ENCODE data around the gene FAM193A.
A peak's percentile ranks its signal among the peaks of the same experiment; 100 is the strongest.
"Not testable (repeated sequence)": the region's sequence is repeated elsewhere in the genome, so short reads cannot be mapped to it uniquely, and the experiment has no call there.

FAM193A gene

DNA sequence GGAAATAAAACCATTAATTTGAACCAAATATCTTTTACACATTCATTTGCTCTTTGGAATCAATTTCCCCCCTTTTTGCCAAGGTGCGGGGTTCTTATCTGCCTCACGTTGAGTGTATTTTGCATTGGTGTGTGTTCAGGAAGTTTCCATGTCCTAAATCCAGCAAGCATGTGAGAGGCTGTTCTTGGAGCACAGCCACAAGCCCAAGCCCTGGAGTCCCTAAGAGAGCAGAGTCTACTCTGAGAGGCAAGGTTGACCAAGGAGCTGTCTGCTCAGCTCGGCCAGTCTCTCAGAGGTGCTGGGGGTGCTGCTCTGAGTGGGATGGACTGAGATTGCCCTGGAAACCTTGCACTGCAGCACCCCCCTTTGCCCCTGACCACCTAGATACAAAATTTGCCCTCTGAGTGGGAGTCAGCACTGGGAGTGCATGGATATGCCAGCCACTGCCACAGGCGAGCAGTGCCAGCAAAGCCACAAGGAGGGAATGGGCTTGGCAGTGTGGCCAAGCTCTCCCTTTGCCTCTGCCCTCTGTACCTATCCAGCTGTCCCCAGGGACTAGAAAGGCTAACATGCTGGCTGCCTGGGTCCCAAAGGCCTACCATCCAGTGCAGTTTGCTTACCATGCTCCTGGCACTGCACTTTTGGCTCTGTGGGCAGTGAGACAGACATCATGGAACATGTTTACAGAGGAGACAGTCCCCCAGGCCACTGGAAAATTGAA is 20.5 kb upstream of the FAM193A start:
- TF ChIP-seq, protein P1, sequence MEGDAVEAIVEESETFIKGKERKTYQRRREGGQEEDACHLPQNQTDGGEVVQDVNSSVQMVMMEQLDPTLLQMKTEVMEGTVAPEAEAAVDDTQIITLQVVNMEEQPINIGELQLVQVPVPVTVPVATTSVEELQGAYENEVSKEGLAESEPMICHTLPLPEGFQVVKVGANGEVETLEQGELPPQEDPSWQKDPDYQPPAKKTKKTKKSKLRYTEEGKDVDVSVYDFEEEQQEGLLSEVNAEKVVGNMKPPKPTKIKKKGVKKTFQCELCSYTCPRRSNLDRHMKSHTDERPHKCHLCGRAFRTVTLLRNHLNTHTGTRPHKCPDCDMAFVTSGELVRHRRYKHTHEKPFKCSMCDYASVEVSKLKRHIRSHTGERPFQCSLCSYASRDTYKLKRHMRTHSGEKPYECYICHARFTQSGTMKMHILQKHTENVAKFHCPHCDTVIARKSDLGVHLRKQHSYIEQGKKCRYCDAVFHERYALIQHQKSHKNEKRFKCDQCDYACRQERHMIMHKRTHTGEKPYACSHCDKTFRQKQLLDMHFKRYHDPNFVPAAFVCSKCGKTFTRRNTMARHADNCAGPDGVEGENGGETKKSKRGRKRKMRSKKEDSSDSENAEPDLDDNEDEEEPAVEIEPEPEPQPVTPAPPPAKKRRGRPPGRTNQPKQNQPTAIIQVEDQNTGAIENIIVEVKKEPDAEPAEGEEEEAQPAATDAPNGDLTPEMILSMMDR (IDR thresholded peaks at IDR 0.05; ENCODE audit: borderline replicate concordance, insufficient read depth, low read depth, low read length) = no peak
- H3K4me3 ChIP-seq (ENCODE audit: low read depth, low read length) = no peak overlapping the region

DNA sequence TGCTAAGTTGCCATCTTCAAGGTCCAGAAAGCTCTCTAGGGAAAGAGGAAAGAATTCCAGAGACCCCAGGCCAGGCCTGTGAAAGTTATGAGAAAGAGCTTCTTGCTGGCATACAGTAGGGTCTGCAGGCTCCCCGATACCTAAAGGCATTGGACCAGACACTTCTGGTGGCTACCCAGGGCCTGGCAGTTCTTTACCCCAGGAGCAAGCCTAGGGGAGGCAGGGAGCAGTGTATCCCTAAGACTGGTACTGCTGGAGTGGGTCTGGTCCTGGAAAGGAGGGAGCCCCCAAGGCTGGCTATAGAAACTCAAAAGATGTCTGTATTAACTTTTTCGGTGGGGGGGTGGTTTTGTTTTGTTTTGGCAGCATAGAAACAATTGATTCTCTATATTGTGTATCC is 19.8 kb upstream of the FAM193A start:
- TF ChIP-seq, protein P1 (IDR thresholded peaks at IDR 0.05; ENCODE audit: borderline replicate concordance, insufficient read depth, low read depth, low read length) = no peak
- no peak overlapping the region for H3K4me3 ChIP-seq (ENCODE audit: low read depth, low read length)

DNA sequence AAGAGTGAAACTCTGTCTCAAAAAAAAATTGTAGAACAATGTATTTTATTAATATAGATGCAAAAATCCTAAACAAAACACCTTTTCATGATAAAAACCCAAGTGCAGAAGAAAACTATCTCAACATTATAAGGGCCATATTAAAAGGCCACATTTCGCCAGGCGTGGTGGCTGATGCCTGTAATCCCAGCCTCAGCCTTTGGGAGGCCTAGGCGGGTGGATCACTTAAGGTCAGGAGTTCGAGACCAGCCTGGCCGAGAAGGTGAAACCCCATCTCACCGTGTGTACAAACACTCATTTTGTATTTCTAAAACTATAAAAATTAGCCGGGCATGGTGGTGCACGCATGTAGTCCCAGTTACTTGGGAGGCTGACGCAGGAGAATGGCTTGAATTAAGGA is 9.9 kb upstream of the FAM193A start:
- TF ChIP-seq, protein P1 (IDR thresholded peaks at IDR 0.05; ENCODE audit: borderline replicate concordance, insufficient read depth, low read depth, low read length) = no peak
- no peak overlapping the region for H3K4me3 ChIP-seq (ENCODE audit: low read depth, low read length)

DNA sequence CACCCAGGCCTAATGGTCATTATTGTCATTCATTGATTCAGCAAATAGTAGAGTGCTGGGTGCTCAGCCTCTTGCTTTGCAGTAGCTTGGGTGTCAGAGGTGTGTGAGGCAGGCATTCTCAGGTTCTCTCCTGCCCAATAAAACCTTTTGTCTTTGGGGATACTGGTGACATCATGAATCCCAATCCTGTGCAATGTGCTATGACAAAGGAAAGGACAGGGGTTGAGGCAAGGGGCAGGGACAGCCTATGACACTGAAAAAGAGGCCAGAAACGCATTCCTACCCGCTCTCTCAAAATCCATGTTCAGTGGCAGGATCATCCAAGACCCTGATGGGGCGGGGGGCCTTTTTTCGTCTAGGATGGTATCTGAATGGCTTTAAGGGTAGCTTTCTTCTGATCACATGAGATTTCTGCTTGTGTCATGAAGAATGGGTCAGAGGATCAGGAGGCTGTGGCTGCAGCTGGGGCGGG is 1.5 kb upstream of the FAM193A start:
- TF ChIP-seq, protein P1 (IDR thresholded peaks at IDR 0.05; ENCODE audit: borderline replicate concordance, insufficient read depth, low read depth, low read length) = no peak
- no peak overlapping the region for H3K4me3 ChIP-seq (ENCODE audit: low read depth, low read length)

DNA sequence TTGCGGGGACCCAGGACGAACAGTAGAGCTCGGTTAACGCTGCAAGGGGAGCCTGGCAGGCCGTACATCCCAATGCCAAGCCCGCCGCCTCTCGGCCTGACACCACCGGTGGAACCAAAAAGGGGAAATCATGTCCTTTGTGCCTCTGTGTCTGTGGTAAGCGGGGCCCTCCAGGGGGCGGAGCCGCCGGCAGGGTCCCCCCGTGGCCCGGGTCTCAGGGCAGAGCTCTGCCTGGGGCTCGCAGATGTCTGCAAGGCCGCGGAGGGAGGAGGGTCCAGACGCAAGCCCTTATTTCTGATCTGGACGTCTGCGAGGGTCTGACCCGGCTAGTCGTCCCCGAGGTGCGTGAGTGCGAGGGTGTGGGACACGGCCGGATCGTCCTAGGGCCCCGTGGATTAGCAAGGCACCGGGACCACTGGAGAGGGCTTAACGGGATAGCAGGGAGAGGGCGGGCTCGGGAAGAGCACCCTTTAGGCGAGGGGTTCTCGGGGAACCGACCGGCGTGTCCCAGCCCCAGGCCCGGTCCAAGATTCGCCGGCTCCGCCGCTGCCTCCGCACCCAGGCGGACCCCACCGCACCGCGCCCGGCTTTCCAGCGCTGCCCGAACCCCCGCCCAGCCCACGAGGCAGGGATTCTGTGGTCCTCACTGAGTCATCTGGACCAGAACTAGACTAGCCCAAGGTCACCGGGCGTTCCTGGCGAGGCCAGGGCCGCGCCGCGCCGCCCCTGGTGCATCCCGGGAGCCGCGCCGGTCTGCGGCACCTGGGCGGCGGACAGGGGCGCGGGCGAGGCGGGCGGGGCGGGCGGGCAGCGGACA is 863 bp upstream of the FAM193A start:
- TF ChIP-seq, protein P1 (IDR thresholded peaks at IDR 0.05; ENCODE audit: borderline replicate concordance, insufficient read depth, low read depth, low read length) = peak; percentile 16; the same call in 1 of the 2 replicates

DNA sequence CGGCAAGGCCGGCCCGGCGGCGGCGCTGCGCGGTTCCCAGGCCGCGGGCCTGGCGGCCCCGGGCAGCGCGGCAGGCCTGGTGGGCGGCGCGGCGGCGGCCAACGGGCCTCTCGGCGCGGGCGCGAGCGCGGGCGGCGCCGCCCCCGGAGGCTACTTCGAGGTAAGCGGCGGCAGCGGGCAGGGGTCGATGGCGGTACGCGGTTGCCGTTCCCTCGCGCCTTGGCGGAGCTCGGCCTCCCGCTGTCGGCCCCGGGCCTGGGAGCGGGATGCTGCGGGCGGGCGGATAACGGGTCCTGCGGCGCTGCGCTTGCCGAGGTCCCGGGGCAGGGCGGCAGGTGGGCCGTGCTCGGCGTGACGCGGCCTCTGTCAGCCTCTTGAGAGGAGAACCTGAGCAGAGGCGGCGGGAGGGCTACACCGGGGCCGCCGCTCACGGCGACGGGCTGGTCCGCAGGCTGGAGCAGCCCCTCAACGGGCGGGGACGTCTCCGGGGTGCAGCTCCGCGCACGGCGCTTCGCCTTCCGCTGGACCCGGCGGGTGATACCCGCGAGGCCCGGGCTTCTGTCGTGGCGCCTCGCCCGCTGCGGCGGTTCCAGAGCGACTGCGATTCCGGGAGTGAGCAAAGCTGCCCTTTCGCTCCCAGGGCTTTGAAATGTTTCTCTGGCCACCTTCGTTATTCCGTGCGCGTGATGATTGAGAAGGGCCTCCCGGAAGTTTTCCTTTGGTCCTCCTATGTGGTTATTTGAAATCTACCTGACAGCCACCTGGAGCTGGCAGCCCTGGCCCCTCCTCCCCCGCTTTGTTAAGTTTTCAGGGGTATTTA is 774 bp downstream of the FAM193A start:
- TF ChIP-seq, protein P1 (IDR thresholded peaks at IDR 0.05; ENCODE audit: borderline replicate concordance, insufficient read depth, low read depth, low read length) = no peak
- H3K4me3 ChIP-seq (ENCODE audit: low read depth, low read length) = peak overlapping the region; percentile 75

More for the DNA sequence above, 863 bp upstream of the FAM193A start:
- peak overlapping the region; percentile 92 for H3K4me3 ChIP-seq (ENCODE audit: low read depth, low read length)

DNA sequence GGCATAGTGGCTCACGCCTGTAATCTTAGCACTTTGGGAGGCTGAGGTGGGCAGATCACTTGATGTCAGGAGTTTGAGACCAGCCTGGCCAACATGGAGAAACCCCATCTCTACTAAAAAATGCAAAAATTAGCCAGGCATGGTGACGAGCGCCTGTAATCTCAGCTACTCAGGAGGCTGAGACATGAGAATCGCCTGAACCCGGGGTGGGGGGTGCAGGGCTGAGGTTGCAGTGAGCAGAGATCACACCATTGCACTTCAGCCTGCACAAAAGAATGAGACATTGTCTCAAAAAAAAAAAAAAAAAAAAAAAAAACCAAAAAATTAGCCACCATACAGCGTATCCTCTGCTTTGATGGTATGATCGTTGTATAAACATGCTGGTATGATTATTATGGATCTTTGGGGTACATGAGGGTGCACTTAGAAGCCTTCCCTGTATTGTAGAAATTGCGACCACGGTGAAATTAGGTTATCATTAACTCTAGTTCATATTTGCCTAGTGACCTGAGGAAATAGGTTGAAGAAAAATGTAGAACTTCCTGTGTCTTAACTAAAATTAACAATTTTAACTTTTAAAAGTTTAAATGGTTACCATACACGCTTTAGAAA is 7.2 kb downstream of the FAM193A start:
- H3K4me3 ChIP-seq (ENCODE audit: low read depth, low read length) = not testable (repeated sequence)

Measured in GM12875 (cell line).